Measurements from ENCODE around the gene MBNL1.
"Not testable (repeated sequence)": the region's sequence is repeated elsewhere in the genome, so short reads cannot be mapped to it uniquely, and the experiment has no call there.

MBNL1 gene

DNA sequence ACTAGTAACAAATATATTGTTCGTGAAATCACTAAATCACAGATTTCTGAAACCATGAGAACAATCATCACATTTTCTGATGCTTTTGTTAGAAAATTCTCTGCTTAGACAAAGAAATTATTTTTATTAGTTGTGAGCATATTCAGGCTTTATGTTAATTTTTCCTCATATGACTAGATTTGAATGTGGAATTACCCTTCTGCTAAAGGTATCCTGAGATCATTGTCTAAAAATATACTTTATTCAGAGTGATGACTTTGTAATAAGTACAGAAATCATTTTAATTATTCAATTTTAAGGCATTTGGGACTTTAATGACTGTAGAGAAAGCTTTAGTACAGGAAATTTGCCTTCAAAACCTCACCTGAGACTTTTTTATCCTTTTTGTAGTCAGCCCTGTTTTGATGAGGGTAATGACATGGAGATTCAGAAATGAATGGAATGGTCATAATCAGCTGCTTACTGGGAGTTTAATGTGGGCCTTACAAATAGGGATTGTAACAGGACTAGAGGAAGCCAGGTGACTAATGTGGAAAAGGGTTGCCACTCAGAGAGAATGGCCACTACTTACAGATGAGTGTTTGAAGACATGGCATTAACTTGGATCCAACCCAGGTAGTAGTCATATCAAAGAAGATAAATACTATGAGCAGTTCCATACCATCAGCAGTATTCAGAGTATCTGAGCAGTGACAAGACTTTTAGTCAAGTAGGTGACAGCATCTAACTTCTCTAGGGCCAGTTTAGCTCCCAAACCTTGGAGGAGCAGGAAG lies 148.3 kb downstream of the MBNL1 start:
- DNase-seq: no peak

DNA sequence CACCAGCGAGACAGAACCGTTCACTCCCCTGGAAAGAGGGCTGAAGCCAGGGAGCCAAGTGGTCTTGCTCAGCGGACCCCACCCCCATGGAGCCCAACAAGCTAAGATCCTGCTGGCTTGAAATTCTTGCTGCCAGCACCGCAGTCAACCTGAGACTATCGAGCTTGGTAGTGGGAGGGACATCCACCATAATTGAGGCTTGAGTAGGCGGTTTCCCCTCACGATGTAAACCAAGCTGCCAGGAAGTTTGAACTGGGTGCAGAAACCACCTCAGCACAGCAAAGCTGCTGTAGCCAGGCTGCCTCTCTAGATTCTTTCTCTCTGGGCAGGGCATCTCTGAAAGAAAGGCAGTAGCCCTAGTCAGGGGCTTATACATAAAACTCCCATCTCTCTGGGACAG lies 151.0 kb downstream of the MBNL1 start:
- DNase-seq: no peak

DNA sequence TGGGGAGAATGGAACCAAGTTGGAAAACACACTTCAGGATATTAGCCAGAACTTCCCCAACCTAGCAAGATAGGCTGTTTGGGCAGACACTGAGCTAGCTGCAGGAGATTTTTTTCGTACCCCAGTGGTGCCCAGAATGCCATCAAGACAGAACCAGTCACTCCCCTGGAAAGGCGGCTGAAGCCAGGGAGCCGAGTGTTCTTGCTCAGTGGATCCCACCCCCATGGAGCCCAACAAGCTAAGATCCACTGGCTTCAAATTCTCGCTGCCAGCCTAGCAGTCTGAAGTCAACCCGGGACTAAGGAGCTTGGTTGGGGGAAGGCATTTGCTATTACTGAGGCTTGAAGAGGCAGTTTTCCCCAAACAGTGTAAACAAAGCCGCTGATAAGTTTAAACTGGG lies 152.4 kb downstream of the MBNL1 start:
- DNase-seq: no peak

DNA sequence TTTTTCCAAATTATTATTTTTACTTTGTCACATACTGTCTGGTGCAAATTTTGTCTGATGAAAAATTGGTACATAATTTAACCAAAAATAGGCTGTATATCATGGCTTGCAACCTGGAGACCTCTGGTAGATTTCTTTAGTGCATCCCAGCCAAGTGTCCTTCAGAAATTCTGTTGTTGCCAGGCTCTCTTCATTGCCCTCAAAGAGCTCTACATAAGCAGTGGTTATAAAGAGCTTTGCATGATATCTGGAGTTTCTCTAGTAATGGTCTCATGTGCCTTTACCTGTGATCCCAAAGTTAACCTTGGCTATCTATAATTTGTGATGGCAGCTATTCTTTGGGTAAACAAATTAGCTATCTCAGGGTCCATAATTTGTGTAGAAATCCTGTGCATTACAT lies 157.7 kb downstream of the MBNL1 start:
- no peak for DNase-seq

- no peak for DNase-seq
These were observed 159.8 kb downstream of the MBNL1 start for GRCh38 chr3:152428577-152428976.

- no peak for DNase-seq
These were observed 161.7 kb downstream of the MBNL1 start for GRCh38 chr3:152430223-152431002.

DNA sequence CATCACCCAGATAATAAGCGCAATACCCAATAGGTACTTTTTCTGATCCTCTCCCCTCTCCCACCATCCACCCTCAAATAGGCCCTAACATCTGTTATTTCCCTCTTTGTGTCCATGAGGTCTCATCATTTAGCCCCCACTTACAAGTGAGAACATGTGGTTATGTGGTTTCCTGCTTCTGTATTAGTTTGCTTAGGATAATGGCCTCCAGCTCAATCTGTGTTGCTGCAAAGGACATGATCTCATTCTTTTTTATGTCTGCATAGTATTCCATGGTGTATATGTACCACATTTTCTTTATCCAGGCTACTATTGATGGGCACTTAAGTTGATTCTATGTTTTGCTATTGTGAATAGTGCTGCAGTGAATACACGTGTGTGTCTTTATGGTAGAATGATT lies 165.4 kb downstream of the MBNL1 start:
- no peak for DNase-seq

- DNase-seq: not testable (repeated sequence)
These were observed 166.5 kb downstream of the MBNL1 start for GRCh38 chr3:152435210-152435609.

DNA sequence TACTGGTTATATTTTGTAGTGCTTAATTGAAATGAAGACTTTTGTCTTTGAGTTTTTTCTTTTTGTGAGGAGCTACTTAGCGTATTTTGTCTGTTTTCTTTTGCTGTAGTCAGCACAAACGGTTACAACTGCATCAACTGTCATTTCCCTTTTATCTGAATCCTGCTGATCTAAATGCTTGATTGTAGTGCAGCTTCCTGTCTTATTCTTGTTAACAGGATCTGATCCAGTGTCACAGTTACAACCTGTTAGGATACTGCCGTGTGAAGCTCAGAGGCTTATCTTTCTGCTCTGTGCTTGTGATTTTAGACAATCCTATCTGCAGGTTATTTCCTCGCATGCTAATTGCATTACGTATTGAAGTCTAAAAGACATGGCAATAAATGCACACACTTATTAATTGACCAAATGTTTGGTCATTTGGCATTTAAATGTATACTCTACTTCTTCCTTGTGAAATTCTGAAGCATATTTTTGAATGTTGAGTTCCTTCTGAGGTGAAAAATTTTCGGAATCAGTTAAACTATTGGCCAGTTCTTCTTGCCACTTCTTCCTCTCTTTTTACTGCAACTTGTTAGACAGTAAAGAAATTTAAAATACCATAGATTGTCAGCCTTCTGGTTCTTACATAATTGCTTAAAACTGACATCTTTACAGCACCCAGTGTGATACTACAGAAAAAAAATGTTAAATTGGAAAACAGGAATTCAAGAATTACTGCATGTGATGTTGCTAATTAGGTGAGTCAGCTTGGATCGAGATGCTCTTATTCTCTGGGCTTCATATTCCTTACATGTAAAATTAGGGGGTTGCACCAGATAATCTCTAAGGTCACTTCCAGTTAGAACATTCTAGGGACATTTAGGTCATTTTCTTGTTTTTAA lies 168.2 kb downstream of the MBNL1 start:
- no peak for DNase-seq

- DNase-seq: no peak
These were observed 169.5 kb downstream of the MBNL1 start for GRCh38 chr3:152438181-152438580.

DNA sequence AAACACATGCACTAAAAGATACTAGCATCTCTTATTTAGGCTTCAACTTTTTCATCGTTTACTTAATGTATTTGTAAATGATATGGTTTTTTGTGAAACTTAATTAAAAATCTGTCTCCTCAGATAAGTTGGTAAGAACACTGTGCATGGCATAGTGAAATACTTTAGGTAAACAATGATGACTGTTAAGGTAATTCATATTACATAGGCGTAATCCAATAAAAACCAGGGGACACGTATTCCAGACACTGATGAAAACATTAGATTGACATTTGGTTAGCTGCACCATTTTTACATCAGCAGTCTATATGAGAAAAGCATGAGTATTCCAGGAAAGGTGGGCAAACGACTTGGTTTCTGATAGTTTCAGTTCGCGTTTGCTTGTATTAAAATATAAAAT lies 170.0 kb downstream of the MBNL1 start:
- no peak for DNase-seq

GRCh38 chr3:152440243-152440642 lies 171.5 kb downstream of the MBNL1 start:
- DNase-seq: not testable (repeated sequence)

GRCh38 chr3:152443212-152444023 lies 174.7 kb downstream of the MBNL1 start:
- DNase-seq: no peak

GRCh38 chr3:152444029-152444641 lies 175.4 kb downstream of the MBNL1 start:
- no peak for DNase-seq

DNA sequence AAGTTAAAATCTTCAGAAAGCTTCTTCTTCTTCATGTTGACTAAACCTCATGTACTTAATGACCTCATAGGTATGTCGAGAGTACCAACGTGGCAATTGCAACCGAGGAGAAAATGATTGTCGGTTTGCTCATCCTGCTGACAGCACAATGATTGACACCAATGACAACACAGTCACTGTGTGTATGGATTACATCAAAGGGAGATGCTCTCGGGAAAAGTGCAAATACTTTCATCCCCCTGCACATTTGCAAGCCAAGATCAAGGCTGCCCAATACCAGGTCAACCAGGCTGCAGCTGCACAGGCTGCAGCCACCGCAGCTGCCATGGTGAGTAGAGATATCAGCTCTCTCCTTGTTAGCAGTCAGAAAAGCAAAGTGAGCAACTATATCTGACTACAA lies 176.5 kb downstream of the MBNL1 start:
- DNase-seq: no peak

- DNase-seq: no peak
These were observed 177.8 kb downstream of the MBNL1 start for GRCh38 chr3:152446495-152446894.

DNA sequence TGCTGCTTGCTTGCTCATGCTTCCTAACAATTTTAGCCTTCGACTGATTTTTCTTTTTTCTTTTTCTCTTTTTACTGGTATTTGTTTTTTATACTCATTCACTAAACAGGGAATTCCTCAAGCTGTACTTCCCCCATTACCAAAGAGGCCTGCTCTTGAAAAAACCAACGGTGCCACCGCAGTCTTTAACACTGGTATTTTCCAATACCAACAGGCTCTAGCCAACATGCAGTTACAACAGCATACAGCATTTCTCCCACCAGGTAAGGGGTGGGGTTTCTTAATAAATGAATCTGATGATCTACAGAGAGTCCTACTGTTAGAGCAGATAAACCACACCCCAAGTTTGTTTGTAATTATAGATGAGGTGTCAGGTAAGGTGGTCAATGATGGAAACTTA lies 178.8 kb downstream of the MBNL1 start:
- DNase-seq: no peak

GRCh38 chr3:152448091-152448490 lies 179.4 kb downstream of the MBNL1 start:
- DNase-seq: no peak

- no peak for DNase-seq
These were observed 183.6 kb downstream of the MBNL1 start for GRCh38 chr3:152452318-152452717.

DNA sequence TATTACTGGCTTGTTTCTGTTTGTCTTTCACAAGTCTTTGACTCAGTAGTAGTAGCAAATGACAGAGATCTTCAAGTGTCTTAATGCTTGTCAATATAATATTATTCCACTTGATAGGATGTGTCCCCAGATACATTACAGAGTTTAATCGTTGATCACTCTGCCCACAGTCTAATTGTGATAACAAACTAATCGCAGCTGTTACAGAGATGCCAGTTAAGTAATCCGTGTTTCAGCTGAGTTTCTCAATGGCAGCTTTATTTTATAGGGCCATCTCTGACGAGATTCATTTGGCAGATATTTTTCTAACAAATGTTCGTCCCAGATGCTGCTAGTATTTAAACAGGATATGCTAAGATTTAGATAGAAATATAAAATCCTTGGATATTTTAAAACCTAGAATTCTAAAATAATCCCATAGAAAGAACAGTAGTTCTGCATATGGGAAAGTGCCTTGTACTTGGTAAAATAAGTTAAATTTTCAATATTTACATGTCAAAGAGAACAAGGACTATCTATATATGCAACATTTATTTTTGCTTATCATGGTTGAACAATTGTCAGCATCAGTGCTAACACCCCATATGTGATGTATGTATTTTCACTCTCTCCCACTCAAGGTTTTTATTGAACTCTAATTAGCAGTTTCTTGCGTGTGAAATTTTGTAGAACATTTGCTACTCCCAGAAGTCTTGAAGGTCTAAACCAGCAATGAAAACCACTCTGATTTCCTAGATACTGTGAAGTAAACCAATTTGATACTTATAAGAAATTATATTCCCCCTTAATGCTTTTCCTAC lies 185.5 kb downstream of the MBNL1 start:
- no peak for DNase-seq

DNA sequence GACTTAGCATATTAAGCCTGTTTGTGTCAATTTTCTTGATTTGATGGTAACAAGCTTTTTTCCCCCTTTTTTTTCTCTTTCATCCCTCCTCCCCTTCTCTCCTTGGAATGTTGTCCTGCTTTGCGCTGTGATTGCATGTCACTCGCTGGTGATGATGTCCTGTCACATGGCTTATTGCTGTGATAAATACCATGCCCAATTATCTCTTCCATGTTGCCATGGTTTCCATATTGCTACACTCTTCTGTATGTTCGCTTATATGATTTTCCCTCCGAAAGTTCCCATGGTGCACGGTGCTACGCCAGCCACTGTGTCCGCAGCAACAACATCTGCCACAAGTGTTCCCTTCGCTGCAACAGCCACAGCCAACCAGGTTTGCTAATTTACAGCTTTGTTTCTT lies 187.3 kb downstream of the MBNL1 start:
- no peak for DNase-seq

Data from activated CD8-positive, alpha-beta memory T cell treated with anti-CD3 and anti-CD28 coated beads, Interleukin-2, amount 50 U/mL, for 4 hours (primary cell).